ELR (cell line): ENCODE results near the gene PHOX2B.

Experiments used
- DNase-seq: peaks from one replicate; pipeline ENCODE4 v3.0.0-alpha.2; 2015; ENCODE audit warnings: low read depth

PHOX2B gene

DNA sequence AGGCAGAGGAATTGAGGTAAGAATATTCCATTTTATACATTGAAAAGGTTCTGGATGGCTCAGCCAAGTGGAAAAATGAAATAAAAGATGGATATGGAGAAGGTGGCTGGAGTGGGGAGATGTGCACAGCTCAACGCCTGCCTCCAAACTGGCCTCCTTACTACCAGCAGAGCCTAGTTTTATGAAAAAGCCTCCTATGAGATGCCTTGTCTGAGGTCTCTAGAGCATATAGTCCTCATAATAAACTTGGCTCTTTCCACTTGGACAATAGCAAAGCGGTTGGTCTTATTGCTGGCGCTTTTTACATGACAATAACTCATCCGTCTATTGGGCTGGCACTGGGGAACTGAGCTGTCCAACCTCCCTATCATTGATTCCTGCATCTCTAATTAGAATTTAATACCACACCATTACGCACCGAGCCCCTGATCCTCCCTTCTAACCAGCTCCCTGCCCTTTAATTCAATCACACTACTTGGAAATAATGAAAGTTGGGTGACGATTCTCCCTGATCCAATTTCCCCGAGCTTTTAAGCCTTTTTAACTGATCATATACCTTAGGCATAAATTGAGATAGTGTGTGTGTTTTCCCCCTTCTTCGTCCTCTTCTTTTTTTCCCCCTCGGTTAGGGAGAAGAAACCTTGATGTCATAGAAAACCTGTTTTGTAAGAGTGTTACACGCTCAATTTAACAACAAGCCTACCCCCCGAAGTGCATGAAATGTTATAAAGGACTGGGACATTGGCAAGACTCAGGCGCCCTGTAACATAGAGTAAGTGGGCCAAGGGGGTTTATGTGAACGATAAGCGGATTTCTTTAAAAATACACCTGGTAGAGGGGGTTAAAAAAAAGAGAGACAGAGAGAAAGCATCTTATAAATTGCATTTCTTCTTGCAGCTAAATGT, at the start of gene PHOX2B:
TSS of gene PHOX2B (minus strand) at position 155 of the 905 bp plus-strand sequence. CDS start at position 40, 115 bp downstream.
- no peak for DNase-seq

DNA sequence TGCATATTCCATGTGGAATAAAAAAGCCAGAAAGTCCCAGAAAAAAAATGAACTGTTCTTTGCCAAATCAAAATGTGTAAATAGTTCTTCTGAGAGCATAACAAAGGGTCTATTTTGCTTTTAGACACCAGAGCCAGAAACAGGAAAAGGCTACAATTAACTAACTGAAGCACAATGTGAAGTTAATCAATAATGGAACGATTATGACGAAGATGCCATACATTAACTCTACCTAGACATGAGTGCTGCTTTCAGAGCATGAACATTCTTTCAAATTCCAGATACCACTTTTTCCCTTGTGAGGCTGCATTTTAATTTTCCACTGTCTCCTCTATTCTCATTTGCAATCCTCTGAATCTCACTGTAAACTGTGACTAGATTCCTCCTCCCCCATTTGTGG, 48.7 kb upstream of the PHOX2B start:
- DNase-seq, result no peak

DNA sequence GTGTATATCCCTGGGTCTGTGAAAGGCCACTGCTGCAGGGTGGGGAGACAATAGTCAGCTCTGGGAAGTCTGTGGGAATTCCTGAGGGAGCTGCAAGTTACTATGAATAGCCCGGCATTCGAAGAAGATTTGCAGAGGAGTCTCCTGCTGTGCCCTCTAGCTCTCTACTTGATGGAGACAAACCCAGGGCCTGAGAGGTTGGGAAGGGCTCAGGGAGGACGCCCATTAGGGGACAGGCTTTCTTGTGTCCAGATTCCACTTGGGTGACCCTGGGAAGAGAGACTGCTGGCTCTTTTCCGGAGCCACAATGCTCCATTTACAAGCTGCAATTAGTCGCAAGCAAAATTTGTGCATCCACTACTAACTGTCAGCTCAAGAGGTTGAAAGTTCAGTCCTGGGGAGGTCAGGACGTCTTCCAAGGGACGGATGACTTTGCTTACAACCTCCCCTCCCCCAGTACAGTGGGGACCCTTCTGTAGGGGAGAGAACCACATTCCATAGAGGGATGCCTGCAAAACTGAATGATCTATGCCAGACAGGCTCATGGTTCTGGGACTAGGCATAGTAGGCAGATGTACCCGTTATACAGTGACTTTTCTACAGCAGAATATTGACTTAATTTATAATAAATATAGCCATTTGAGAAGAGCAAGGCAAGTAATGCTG, 48.2 kb upstream of the PHOX2B start:
- DNase-seq, result no peak

DNA sequence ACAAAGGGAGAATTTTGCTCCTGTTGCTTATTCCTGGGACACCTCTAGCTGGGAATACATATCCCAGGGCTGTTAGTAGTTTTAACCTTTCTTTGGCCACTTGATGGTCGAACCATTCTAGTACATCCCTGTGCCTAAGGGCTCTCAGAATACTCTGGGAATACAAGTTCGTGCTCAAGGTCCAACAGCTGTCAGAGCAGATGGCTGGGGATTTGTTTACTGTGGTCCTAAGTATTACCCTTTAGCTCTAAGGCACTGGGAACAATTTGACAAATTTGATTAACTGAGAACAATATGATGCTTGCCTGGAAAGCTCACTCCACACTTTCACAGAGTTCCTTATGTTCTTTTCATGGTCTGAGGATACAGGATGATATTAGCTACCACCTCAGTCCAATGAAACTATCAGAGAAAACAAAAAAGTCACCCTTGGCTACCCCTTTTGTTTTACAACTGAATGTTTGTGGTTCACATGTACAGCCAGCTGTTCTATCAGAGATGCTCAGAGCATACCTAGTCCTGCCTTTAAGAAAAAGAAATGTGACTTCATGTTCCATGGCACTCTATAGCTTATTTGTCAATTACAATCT, 47.4 kb upstream of the PHOX2B start:
- DNase-seq, result no peak

DNA sequence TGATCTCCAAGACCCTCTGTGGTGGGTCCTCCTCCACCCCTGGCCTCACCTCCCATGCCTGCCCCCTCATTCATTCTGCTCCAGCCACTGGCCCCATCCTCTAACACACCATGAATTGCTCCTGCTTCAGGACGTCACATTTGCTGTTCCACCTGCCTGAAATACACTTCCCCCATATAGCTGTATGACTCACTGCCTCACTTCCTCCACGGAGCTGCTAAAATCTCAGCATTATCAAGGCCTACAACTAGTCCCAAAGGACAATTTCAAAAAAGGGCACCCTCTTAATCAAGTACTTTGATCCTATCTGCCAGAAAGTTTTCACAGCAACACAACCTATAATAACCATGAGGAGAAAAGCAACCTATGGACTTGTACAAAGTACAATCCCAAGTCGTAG, 43.6 kb upstream of the PHOX2B start:
- no peak for DNase-seq

DNA sequence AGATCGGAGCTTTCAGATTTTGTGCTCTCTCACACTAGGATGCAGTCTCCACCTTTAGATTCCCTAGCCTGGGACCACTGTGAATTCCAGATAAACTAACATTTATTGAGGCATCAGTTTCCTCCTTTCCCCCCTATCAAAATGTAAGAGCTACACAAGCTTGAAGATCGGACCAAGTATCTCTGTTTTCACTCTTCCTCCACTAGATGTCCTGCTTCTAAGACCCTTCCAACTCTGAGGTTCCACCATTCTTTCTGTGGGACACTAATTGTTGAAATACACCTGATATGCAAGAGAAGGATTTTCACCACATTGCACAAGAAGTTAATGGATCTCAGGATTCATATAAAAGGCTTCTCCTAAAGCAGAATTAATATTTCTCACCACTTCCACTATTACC, 43.0 kb upstream of the PHOX2B start:
- no peak for DNase-seq

DNA sequence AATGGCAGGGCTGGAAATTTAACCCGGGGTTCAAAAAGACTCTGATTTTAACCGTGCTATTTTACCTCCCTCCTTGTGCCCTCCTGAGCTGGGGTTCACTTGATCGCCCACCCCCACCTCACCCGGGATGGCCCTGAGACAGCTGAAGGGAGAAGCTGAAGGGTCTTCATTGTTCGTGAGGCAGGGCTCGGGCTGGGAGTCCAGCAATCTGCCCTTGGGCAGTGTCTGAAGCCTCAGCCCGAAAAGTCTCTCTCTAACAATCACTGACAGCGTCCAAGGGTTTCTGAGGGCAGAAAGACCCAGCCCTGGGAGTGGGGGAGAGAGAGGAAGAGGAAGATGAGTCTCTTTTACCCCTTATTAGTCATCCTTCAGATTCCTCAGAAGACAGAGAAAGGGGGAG, 39.4 kb upstream of the PHOX2B start:
- no peak for DNase-seq

DNA sequence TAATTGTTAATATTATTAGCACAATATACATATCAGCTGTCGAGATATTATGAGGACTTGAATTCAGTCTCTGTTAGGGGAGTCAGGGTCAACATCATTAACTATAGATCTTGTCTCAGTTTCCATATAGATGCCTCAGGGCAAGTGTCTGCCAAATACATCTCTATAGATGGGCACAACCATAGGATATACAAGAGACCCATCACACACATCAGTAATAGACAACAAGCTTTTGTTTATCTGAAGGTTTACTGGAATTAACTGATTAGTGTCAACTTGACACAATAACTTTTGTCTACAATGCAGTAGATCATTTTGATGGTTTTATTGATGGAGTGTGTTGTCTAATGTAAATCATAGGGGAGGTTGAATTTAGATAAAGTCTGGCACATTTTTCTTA, 37.1 kb upstream of the PHOX2B start:
- DNase-seq, result no peak

DNA sequence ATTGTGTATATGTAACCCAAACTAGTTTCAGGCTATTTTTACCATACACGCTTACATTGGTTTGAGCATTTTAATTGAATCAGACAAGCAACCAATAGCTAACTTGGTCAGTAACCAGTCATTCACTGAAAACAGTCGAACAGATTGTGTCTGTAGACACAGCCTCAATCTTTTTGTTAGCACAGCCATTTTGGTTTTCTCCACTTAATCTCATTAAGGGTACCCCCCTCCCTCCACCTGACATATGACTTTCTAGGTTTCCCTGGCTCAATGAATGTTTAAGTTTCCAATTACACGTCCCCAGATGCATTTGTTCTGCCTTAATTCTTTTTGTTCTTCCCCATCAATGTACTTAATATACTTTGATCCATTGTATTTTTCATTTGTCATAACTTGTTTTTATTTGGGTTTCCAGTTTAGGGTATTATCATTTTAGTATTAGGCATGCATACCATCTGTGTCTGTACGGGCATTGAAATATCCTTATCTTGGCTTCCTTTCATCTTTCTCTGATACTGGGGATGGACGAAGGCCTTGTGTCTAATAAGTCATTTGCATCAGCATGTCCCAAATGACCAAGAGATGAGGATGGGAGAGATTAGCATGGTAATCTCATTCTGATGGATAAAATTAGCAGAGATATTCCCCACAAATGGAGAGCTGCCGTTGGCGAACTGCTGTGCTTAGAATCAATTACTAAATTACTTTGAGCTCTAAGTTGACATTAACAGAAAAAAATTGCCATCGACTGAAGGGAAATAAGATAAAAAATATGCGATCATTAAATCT, 35.9 kb upstream of the PHOX2B start:
- DNase-seq, result no peak

DNA sequence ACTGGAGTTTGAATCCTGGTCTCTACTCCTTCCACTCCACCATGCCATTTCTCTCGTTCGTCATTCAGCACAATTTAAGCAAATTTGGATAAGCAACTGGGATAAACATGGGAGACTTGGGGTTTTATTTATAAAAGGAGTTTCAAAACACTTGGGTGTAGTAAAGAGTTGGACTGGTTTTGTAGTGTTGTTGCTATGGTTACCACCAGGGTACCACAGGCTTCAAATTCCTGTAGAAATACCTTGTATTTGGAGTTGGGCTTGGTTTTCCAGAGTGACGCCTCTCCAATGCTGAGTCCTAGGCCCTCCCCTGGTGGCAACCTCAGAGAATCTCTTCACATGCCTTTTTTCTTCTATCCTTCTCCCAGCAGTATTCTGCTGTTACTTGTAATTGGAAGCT, 27.9 kb upstream of the PHOX2B start:
- DNase-seq, result no peak

DNA sequence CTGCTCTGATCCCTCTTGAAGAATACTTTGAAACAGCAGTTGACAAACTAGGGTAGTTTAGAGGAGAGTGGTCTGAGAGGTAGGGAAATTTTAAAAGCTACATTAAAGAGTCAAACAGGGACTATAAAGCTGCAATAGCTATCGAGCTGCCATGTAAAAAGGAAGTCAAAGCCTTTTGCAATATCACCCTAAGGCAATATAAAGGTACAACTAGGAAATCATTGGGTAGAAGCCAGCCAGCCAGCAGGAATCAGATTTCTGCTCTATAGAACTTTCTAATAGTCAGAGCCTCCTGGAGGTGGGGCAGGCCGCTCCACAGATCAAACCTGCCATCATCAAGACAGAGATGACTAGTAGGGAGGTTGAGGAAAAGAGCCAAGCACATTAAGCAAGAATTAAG, 15.2 kb upstream of the PHOX2B start:
- no peak for DNase-seq

DNA sequence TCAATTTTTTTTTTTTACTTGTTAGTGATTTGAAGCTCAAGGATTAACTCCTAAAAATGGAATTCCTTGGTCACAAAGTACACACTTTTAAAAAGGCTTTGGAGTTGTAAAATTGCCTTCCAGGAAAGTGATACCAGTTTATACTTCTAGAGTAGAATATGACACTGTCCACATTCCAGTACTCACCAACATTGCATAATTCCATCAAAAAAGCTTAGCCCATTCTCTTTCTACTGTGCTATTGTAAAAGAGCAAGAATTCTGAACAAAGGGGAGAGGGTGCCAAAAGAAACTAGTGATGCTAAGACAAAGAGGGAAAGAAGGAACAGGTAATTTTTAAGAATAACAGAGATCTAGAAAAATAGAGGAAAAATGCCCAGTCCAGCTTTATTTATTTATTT, 10.4 kb upstream of the PHOX2B start:
- DNase-seq, result no peak

DNA sequence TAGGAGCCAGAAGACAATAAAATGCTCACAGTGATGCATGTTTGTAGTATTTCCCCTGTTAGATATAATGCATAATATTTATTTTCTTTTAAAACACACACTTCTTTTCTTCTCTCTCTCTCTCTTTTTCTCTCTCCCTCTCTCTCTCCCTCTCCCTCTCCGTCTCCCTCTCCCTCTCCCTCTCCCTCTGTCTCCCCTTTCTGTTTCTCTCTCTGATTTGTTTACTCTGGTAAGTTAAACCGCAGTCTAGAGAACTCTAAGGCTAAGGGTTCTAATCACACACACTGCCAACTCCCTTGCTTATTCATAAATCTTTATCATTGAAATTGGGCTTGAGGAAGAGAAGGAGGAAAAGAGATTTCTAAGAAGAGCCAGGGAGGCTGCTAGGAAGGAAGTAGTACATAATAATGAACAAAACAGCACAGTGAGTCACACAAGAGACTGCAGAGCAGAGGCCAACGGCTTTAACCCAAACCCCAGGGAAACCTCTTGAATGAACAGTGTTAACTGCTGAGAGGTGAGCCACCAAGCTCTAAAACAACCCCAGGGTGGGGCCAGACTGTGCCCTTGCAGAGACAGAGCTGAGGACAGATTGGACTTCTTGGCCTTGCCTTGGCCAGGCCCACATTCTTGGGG, 9.1 kb upstream of the PHOX2B start:
- peak; percentile 36 for DNase-seq

DNA sequence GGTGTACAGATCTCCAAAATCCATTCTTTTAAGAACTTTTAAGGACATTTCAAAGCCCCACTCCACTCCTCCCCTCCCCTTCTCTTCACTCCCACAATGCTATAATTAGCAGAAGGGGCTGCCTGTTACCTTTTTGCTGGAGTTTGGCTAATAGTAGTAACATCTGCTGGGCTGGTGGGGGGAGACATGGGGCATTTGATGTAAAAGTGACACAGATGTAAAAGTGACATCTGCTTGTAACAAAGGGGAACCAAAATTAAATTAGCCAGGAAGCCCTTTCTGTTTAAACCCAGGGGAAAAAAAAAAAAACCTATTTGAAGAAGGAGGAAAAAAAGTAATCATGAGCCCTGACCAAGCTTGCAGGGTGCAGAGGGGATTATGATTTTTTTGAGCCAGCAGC, 5.4 kb upstream of the PHOX2B start:
- no peak for DNase-seq

DNA sequence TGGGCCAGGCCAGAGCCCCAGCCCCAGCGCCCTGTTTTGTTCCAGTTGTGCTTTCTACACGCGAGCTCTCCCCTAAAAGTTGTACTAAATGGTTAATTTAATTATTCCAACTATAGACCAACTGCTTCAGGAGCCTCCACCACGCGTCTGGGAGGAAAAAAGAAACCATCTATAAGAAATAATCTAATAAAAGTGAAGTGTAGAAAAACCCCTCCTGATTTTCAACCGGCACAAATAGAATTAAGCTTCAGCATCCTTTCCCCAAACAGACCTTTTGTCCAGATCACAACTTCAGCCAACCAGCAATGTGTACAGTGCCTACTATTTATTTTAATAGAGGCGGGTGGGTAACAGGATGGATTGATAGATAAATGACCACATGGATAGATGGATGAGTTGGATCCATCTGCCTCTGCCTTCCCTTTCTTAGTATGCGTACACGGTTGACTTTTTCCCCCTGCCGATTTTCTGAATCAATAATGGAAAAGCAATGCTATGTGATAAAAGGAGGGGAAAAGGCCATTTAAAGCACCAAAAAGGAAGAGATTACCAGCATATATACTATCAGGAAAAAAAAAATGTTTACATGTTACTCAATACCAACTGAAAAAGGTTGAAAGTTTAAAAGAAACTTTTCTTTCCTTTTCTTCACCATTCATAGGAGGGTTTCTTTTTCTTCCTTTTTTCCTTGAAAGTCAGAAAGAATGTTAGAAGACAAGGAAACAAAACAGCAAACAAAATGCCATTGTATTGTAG, 3.7 kb upstream of the PHOX2B start:
- no peak for DNase-seq

DNA sequence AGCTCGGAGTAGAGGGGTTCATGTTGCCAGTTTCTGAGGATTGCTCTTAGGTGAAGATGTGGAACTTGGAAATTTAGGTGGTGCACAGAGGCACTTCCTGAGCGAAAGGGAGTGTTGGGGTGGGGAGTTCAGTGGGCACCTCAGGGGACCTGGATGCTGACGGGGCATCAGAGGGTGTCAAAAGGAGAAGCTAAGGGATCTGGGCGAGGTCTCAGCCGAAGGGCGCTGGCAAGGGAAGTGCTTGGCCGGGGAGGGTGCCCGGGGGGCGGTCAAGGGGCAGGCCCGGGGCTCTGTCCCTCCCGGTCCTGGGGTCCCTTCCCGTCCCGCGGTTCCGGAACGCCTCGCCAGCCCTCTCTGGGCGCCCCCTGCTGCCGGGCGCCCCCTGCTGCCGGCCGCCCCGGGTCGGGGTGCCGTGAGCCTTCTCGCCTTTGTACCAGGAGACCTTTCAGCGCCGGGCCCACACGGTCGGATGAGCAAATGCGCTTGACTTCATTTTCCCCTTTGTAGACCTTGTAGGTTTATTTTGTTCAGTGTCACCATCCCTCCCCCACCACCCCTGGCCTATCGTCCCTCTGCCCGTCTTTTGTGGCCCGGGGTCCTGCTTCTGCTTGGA, 3.0 kb upstream of the PHOX2B start:
- peak; percentile 37 for DNase-seq

DNA sequence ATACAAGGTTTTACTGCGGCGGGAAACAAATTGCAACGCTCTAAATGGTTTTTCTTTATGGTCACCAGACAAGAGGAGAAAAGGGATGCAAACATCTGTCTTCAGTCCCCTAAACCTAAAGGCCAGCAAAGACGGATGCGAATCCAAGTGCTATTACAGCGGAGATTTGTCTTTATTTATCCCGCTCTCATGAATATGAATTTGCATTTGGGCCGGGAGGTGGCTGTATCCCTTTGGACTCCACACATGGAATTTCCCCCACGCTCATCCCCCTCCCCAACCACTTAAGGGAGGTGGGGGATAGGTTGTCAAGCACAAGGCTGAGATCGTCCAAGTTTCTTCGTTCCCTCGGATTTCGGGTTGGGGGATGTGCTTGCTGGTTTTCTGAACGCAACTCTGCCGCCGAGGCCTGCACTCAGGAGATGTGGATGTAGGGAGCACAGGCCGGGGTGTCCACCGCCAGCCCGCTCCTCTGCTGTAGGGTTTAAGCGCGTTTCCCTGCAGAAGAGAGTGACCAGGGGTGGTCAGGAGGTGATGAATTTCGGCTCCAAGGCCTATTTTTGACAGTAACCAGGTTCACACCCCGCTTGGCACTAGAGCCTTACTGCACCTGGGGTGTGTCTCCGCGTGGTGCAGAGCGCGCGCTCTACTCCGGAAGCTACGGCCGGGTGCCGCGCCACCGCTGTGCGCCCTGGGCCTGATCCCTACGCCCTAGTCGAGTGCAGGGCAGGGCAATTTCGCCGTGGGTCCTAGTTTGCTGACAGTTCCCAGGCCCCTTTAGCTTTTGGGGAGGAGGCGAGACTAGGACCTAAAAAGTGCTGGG, 2.3 kb upstream of the PHOX2B start:
- no peak for DNase-seq

DNA sequence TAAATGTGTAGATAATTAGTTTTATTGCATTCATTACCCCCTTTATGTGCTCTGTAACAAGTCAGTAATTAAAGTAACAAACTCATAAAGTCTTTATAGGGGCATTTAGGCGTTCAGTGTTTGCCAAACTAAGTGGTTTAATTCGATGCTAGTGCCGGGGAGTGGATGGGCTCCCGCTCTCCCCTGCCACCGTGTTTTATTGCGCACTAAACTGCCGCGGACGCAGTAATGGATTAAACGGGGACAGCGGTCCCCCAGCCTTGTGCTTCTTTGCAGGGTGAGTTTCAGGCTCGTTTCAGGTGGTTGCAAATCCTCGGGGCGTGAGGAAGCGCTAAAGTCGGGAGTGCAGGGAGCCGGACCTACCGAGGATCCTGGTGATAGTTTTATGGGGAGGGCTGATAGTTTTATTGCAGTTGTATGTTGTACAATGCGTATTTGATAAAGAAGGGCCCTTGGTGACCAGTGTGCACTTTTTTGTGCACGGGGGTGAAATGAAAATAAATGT, 1.6 kb upstream of the PHOX2B start:
- DNase-seq, result no peak

DNA sequence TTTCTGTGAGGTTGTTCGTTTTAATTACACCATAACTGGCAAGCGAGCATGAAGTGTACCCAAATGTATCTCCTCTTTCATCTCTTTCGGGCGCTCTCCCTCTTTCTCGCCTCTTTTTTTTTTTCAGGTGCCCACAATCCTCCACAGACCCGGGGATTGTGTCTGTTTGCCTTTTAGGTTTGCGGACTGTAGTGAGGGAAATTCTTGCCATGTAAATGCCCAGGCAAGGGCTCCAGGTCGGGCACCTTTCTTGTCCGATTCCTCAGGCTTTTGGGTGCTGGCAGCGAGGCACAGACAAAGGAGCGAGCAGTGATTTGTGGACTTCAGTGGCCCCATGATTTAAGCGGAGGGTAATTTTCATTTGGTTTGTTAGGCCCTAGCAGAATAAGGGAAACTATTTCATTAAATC, 1.1 kb upstream of the PHOX2B start:
- DNase-seq, result no peak
